ENCODE data around the gene IQCB1. TPM values are rescaled to one million over a fixed set of nuclear protein-coding genes. Genes with fewer than 3 reads are reported as not detected.

Gene IQCB1, protein sequence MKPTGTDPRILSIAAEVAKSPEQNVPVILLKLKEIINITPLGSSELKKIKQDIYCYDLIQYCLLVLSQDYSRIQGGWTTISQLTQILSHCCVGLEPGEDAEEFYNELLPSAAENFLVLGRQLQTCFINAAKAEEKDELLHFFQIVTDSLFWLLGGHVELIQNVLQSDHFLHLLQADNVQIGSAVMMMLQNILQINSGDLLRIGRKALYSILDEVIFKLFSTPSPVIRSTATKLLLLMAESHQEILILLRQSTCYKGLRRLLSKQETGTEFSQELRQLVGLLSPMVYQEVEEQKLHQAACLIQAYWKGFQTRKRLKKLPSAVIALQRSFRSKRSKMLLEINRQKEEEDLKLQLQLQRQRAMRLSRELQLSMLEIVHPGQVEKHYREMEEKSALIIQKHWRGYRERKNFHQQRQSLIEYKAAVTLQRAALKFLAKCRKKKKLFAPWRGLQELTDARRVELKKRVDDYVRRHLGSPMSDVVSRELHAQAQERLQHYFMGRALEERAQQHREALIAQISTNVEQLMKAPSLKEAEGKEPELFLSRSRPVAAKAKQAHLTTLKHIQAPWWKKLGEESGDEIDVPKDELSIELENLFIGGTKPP
- 10 to 100 TPM; 18.9 to 21.6 (median 19.8) TPM for total RNA-seq
- 10 to 100 TPM in 1 of 3 donors, 1 to 10 TPM in 2; 6.2 to 15.3 (median 7.2) TPM for polyA plus RNA-seq

DNA sequence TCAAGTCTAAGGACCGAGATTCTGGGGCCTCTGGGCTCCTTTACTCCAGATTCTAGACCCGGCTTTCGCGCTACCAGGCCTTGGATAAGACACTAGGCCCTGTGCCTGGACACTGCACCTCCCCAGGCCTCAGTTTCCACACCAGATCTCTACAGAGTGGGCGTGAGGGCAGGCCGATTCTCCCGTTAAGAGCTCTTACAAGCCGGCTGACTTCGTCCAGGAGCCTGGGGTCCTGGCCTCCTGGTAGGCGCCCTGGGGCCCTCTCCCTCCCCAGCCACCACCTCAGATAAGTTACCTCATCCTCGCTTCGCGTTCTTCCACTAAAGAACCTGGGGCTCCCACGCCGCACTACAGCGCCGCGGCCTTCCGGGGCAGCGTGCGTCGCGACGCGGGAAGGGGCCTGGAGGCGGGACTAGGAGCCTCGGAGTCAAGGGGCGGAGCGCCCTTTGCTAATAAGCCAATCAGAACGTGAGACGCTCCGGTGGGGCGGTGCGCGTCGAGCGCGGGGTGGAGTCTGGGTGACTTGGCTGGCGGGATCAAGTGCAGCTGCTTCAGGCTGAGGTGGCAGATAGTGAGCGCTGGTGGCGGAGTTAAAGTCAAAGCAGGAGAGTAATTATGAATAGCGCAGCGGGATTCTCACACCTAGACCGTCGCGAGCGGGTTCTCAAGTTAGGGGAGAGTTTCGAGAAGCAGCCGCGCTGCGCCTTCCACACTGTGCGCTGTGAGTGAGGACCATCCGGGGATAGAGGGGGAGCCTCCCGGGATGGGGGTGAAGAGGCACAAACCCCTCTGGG is at the start of gene IQCB1, which contains the start of gene EAF2:
Gene IQCB1 (minus strand): TSS at position 390 of the 794 bp plus-strand sequence. CDS start 6,100 bp downstream, outside the sequence.
Gene EAF2 (plus strand): TSS at position 539 of the 794 bp plus-strand sequence. CDS start 77 bp downstream, at position 616.
- 0% methylated on average over 54 of the region's 54 CpGs for WGBS, 2 donors
- Histone ChIP-seq H3K27ac (peak within 1 kb of the TSS; percentile 77 to 85 (median 83)), H3K4me1 (peaks cover 0 to 25% (median 16%) of the 10 kb centered on the region in 4 donors), H3K4me3 (peak within 1 kb of the TSS; percentile 38 to 76 (median 70)), H3K27me3 (no peaks in the 10 kb centered on the region), H3K36me3 (peaks cover 0 to 9% (median 0%) of the 10 kb centered on the region in 4 donors), H3K9me3 (no peaks in the 10 kb centered on the region)
- peak; percentile 98 for DNase-seq
- TF ChIP-seq POLR2A (IDR thresholded peaks at IDR 0.05) = peak; percentile 30 to 71
- TF ChIP-seq EP300 (IDR thresholded peaks at IDR 0.05) = no peak
- TF ChIP-seq, protein P1, sequence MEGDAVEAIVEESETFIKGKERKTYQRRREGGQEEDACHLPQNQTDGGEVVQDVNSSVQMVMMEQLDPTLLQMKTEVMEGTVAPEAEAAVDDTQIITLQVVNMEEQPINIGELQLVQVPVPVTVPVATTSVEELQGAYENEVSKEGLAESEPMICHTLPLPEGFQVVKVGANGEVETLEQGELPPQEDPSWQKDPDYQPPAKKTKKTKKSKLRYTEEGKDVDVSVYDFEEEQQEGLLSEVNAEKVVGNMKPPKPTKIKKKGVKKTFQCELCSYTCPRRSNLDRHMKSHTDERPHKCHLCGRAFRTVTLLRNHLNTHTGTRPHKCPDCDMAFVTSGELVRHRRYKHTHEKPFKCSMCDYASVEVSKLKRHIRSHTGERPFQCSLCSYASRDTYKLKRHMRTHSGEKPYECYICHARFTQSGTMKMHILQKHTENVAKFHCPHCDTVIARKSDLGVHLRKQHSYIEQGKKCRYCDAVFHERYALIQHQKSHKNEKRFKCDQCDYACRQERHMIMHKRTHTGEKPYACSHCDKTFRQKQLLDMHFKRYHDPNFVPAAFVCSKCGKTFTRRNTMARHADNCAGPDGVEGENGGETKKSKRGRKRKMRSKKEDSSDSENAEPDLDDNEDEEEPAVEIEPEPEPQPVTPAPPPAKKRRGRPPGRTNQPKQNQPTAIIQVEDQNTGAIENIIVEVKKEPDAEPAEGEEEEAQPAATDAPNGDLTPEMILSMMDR (IDR thresholded peaks at IDR 0.05) = no peak
- peak; percentile 48 to 96 (median 78) for TF ChIP-seq POLR2AphosphoS5 (IDR thresholded peaks at IDR 0.05)
- intact Hi-C loops (cut with DNase I) = loop anchor here (2.0 to 10.0 kb wide), 2 partner anchors 86 to 850 kb away; partner anchors contain the start of genes GOLGB1 and PARP14

DNA sequence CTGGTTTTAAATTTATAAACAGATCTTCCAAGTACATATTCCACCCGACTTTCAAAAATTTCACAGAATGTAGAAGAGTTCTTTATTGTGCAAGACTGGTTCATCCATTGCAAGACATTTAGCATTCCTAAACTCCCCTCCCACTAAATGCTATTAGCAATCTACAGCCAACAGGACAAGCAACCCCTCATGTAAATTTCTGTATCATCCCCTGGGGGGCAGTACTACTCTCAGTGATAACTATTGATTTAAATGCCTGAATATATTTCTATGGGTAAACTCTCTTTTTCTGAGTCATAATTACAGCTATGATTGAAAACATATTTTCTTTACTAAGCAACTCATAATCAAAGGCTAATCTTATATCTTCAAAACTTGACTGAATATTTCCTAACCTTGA is 48.6 kb upstream of the IQCB1 start:
- TF ChIP-seq POLR2A (IDR thresholded peaks at IDR 0.05) = no peak
- no peak for TF ChIP-seq POLR2AphosphoS5 (IDR thresholded peaks at IDR 0.05)
- TF ChIP-seq, protein P1 (IDR thresholded peaks at IDR 0.05) = no peak
- TF ChIP-seq EP300 (IDR thresholded peaks at IDR 0.05) = no peak
- no peak for DNase-seq
- Histone ChIP-seq H3K4me3 (no peak overlapping the region), H3K4me1 (no peaks in the 10 kb centered on the region), H3K9me3 (no peaks in the 10 kb centered on the region), H3K27me3 (no peaks in the 10 kb centered on the region), H3K36me3 (no peaks in the 10 kb centered on the region), H3K27ac (no peak overlapping the region)
- intact Hi-C loops (cut with DNase I) = no loop called here
- WGBS, 2 donors = 32 to 67% methylated on average over 1 of the region's 1 CpG

DNA sequence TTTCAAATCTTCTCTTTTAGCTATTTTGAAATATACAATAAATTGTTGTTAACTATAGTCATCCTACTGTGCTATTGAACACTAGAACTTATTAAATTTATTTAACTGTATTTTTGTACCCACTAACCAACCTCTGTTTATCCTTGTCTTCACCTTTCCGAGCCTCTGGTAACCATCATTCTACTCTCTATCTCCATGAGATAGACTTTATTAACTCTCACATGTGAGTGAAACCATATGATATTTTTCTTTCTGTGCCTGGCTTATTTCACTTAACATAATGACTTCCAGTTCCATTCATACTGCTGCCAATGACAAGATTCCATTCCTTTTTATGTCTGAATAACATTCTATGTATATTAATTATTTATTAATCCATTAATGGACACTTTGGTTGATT is 43.6 kb upstream of the IQCB1 start:
- 87 to 90% methylated on average over 1 of the region's 1 CpG for WGBS, 2 donors

DNA sequence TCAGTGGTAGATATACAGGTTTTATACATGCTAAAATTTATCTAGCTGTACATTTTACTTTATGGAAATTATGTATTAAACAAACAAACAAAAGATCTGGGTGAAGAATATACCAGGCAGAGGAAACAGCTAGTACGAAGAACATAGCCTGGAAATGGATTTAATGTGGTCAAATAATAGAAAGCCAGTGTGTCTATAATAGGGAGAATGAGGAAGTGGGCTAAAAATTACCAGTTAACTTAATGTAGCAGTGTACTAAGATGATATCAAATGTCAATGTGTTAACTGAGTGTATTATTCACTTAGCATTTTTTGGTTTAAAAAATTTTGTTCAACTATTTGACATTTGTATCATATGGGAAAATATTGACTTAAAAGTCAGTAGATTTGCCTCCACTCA is 36.6 kb upstream of the IQCB1 start:
- WGBS, 2 donors = 48 to 83% methylated on average over 1 of the region's 1 CpG
- no peaks in the 10 kb centered on the region for H3K4me1 ChIP-seq
- no peak for DNase-seq
- no peak for TF ChIP-seq POLR2AphosphoS5 (IDR thresholded peaks at IDR 0.05)
- no peak for TF ChIP-seq EP300 (IDR thresholded peaks at IDR 0.05)
- TF ChIP-seq POLR2A (IDR thresholded peaks at IDR 0.05) = no peak
- TF ChIP-seq, protein P1 (IDR thresholded peaks at IDR 0.05) = no peak
- intact Hi-C loops (cut with DNase I) = no loop called here
- H3K27ac ChIP-seq = no peak overlapping the region
- no peaks in the 10 kb centered on the region for H3K27me3 ChIP-seq
- H3K4me3 ChIP-seq = no peak overlapping the region
- H3K36me3 ChIP-seq = peaks cover 0 to 9% (median 0%) of the 10 kb centered on the region in 4 donors
- H3K9me3 ChIP-seq = no peaks in the 10 kb centered on the region

More for the DNA sequence above, 43.6 kb upstream of the IQCB1 start:
- no peak for DNase-seq
- Histone ChIP-seq H3K27me3 (no peaks in the 10 kb centered on the region), H3K4me3 (no peak overlapping the region), H3K36me3 (no peaks in the 10 kb centered on the region), H3K9me3 (no peaks in the 10 kb centered on the region), H3K4me1 (no peaks in the 10 kb centered on the region), H3K27ac (no peak overlapping the region)
- intact Hi-C loops (cut with DNase I) = no loop called here
- TF ChIP-seq POLR2A (IDR thresholded peaks at IDR 0.05) (no peak), EP300 (IDR thresholded peaks at IDR 0.05) (no peak), POLR2AphosphoS5 (IDR thresholded peaks at IDR 0.05) (no peak)
- TF ChIP-seq, protein P1 (IDR thresholded peaks at IDR 0.05) = no peak

Measured in sigmoid colon (tissue), 7 donors.